GM18498 (cell line): Measurements from ENCODE around the gene CCR5AS.
"Not testable (repeated sequence)": the region's sequence is repeated elsewhere in the genome, so short reads cannot be mapped to it uniquely, and the experiment has no call there.

Experiments used
- ATAC-seq: cut with Tn5 transposase; IDR thresholded peaks from one replicate; pipeline ENCODE4 v1.9.1; 2021; ENCODE audit warnings: mild to moderate bottlenecking, moderate library complexity; ENCODE audit not compliant: unreplicated experiment

The CCR5AS gene

DNA sequence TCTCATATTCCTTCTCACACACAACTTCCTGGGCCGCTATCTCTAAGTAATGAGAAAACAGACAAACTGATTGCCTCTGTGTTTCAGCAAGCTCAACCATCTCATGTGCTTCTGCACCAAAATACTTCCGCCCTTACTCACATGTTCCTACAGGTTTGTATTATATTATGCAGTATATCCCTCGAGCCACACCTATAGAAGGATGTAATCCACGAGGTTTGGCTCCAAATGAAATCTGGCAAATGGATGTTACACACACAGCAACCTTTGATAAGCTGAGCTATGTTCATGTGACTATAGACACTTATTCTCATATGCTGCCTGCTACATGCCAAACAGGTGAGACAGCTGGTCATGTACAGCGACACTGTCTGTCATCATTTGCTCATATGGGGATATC, 22.8 kb upstream of the CCR5AS start:
- no peak for ATAC-seq

DNA sequence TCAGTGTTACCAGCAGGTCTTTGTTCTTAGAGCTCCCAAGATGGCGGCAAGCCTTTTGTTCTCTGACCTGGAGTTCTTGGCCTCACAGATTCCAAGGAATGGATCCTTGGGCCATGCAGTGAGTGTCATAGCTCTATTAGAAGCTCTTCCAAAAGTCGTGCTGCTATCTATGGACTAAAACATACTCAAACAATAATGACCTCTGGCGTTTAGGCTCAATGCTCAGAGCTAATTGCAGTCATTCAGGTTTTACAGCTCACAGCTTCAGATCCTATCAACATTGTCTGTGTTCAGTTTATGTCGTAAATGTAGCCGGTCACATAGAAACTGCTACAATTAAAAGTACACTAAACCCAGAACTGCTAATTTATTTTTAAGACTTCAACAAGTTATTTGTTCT, 22.4 kb upstream of the CCR5AS start:
- no peak for ATAC-seq

DNA sequence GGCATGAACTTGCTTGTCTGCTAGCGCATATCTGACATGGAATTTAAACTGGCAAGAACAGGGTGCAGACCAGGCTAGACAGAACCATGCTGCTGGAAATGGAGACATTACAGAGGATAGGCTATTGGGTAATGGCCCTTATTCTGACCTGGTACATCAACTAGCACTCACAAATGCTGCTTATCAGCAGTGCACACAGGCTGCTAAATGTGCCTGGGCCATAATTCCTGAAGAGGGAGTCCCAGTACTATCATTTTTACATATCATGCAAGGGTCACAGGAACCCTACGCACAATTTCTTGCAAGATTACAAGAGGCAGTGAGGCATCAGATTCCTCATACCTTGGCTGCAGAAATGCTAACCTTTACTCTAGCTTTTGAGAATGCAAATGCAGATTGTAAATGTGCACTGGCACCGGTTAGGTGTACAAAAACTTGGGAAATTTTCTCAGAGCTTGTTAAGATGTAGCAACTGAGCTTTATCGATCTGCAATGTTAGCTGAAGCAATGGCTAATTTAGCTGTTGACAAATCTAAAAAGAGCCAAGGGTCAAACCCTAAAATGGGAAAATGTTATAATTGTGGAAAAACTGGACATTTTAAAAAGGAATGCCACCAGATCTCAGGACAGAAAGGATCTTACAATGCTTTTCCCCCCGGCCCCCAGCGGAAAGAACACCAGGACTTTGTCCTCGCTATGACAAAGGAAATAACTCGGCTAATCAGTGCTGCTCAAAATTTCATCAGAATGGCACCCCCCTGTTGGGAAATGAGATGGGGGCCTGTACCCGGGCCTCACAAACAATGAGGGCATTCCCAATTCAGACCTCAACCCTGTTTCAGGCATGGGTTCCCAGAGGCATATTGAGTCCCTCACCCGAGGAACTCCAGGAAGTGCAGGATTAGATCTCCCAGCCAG, 21.3 kb upstream of the CCR5AS start:
- no peak for ATAC-seq

DNA sequence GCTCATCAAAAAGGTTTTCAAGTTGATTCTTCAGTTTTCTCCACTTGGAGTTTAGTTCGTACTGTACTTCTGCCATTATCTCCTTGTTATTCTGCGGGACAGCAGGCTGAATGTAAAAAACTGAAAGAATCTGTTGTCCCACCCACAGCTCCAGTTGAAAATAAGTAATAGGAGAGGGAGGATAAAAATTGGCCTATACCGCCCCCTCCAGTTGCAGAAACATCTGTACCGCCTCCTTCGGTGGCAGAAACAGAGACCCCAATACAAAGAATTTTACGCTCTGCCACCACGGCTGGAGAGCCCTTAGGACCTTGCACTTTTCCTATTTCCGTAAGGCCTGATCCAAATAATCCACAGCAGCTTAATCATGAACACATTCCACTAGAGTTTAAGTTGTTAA, 20.5 kb upstream of the CCR5AS start:
- not testable (repeated sequence) for ATAC-seq

DNA sequence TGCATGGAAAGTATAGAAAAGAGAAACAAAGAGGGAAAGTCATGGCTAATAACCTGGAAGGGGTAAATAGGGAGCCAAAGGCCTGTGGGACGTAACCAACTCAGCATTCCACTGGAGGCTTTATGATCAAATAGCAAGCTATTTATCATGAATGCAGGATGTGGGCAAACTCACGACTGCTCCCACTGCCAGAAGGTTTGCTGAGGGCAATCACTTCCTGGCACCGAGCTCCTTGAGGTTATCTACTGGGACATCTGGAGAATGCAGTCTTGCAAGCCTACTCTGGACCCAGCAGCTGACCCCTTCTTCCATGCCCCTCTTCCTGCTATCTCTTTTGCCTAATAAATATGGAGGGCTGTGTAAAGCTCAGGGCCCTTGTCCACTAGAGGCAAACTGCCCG, 19.6 kb upstream of the CCR5AS start:
- not testable (repeated sequence) for ATAC-seq

DNA sequence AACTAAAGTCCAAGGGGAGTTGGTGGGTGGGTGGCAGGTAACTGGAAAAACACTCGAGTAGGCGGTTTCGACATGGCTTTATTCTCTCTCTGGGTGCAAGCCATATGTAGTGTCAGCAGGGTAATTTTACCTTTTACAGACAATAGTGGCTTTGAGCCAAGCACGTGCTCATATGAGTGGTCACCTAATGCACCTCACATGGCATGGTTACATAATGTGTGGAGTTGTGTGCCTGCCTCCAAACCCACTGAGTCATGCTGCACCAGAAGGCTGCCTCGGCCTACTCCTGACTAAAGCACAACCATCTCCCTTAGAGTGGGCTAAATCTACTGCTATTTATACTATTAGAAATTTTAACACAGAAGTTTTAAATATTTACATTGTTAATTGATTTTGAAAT, 16.7 kb upstream of the CCR5AS start:
- no peak for ATAC-seq

DNA sequence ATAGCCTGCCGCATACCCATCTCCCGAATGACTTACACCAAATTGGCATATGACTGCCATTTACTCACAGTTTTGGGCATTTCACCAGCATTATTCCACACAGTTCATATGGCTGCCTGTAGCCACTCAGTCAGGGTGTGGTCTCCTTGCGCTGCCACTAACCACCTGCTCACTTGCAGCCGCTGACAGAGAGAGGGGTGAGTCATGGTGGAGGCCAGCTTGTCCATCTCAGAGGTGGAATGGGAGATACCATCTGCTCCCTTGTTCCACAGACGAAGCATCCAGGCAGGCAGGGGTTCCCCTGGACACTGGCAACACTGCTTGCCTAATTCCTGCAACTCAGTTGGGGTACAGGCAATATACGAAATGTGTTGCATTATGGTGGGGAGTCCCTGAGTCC, 15.8 kb upstream of the CCR5AS start:
- ATAC-seq, result no peak

DNA sequence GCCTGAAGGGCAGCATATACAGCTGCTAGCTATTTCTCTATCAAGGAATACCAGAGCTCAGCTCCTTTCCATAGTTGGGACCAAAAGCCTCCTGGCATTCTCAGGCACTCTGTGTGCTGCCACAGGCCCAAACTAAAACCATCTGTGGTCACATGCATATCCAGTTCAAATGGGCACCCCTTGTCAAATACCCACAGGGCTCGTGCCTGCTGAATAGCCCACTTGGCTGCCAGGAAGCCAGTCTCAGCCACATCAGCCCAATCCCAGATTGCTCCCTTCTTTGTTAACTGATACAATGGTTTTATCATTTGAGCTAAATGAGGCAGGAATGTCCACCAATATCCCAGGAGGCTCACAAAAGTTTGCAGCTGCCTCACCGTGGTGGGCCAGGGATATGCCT, 14.1 kb upstream of the CCR5AS start:
- no peak for ATAC-seq

DNA sequence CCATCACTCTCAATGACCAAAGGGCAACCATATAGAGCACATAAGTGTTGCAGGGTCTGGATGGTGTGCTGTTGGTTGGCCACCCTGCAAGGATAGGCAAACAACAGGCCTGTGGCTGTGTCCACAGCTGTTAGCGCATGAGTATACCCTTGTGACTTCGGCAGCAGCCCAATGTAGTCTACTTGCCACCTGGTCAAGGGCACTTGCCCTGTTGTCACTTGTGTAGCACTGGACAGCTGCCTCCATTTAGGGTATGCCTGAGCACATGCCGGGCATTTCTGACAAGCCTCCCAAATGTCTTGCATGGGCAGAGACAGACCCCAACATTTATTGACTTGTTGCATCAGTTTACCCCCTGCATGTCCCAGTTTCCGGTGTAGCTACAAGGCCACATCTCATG, 12.9 kb upstream of the CCR5AS start:
- no peak for ATAC-seq

DNA sequence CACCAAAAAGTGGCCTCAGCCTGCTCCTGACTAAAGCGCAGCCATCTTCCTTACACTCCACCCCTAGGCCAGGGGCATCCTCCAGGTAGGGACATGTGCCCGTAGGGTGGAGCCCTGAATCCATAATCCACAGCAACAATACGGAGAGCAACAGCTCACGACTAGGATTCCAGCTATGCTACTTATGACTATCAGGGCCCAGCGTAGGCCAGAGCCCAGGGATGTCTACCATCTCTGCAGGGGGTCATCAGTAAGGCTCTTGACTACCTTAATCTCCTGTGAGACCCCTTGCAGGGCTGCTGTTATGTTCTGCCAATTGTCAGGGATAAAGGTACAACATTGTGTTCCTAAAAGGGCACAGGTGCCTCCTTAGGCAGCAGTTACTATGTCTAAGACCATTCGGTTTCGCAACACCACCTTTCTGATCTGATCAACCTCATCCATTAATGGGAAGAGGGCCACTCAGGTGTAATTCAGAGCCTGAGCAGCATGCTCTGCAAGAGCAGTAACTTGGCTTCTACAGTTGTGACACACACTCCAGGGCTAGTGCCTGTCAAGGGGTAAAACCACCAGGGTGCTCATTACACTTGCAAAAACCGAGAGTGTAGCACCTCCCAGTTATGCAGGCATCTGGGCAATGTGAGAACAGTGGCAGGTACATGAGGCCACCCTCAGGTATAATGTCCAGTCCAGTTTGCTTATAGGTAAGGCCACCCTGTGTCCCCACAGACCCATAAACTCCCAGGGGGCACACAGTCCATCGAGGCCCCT, 11.2 kb upstream of the CCR5AS start:
- no peak for ATAC-seq

DNA sequence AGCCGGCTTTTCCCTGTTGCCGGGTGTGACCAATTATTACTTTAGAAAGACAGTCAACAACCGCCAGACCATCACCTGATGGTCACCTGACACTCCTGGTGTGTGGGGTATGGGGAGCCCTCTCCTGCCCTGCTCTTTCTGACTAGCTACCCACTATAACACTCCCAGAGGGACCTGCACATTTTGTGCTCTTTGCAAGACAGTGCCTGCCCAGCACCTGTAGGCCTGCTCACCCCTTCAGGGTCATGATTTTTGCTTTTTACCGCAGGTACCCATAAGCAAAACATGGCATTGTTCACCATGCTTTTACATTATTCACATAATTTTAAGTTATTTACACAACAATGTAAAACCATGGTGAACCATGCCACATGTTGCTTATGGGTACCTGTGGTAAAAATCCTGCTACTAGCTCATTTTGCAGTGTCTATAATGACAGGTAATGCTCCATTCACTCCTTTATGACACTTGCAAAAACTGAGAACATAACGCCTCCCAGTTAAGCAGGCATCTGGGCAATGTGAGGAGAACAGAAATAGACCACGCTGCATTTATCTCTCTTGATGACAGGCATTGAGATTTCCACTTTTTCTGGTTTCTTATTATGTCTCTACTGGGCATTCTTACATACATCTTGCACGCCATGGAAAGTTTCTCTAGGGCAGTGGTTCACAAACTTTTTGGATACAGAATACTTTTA, 10.1 kb upstream of the CCR5AS start:
- ATAC-seq, result no peak

DNA sequence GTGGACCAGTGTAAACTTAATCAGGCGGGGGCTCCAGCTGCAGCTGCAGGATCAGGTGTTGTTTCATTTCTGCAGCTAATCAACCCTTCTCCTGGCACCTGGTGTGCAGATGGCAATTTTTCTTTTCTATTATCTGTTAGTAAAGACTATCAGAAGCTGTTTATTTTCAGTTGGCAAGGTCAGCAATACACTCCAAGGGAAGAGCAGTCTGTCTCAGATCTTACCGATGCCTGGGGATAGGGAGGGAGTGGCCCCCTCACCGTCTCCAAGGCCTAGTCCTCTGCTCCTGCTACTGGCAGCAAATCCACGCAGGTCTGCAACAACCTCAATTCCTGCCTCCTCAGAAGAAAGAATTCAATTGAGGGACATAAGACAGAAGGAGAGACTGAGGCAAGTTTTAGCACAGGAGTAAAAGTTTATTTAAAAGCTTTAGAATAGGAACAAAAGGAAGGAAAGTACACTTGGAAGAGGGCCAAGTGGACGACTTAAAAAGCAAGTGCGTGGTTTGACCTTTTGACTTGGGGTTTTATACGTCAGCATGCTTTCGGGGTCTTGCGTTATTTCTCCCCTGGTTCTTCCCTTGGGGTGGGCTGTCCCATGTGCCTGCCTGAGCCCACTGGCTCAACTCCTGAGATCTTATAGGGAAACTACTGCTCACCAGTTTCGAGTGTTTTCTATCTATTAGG, 9.4 kb upstream of the CCR5AS start:
- no peak for ATAC-seq

DNA sequence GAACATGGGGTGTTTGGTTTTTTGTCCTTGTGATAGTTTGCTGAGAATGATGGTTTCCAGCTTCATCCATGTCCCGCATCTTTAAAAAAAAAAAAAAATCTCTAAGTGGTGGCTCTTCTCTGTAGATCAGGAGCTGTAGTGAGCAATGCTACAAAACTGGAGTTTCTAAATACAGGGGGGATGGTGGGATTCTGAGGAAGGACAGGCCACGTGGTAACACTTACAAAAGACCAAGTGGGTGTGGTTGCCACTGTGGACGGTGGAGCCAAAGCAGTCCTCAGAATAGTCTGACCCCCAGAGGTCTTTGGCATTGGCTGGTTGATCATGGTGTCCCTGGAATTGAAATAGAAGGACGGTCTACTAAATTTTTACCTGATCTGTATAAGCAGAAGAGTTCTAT, 7.9 kb upstream of the CCR5AS start:
- no peak for ATAC-seq

DNA sequence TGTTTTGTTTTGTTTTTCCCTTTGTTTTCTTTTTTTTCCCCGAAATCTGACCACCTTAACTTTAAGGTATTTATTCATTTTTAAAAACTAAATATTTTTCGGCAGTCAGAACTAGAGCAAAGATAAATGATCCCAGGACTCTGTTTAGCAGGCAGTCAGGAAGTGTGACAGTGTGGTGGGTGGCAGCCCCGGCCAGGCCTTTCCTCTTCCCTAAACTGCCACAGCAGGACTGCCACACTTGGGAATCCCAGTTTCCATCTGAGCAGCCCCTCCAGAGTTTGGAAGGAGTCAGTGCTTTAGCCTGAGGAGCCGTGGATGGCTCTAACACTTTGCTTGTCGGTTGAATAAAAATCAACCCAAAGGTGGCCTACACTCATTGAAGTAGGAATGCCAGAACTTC, 7.1 kb upstream of the CCR5AS start:
- ATAC-seq, result no peak

DNA sequence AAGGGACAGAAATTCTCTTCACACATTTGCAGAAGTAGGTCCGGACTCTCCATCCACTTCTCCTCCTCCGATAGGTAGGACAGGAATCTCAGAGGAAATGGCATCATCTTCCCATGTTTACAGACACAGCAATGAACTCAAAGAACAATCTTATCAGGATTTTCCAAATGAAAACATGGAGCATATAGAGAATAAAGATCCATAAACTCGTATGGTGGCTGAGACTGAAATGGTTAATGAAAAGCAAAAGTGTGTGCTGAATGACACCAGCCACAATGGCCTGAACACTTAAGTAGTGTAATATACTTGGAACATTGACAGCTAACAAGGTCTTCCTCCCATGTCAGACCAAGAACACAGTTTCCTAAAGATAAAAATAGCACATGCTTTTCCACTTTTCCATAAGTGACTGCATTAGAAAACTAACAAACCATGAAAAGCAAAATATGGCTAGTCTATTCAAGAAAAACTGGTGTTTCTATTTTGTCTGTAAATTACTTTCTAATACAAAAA, 6.0 kb upstream of the CCR5AS start:
- no peak for ATAC-seq

DNA sequence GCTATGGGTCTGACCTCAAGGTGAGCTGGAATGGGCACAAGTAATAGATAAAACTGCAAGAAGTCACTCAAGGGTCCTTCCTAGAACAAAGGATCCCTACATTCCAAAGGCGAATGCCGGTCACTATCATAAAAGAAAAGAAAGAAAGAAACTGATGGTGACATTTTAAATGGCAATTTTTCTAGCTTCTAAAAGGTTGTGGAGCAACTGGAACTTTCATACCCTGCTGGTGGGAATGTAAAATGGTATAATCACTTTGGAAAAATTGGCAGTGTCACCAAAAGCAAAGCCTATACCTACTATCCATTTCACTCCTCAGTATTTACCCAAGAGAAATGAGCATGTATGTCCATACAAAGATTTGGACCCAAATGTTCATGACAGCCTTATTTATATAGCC, 4.4 kb upstream of the CCR5AS start:
- ATAC-seq, result no peak

DNA sequence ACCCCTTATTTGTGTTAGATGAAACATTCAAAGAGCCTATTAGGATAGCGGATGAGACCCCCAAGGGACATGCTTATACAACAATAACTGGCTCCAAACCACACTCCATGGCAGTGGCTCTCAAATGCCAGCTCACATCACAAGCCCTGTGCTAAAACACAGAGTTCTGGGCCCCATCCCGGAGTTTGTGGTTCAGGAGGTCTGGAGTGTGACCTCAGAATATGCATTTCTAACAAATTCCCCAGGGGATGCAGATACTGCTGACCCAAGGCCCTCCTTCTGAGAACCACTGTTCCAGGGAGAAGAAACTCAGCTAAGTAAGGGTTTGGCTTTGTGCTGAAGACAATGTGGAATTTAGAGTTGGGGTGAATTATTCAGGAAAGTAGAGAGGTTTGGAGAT, 3.8 kb upstream of the CCR5AS start:
- ATAC-seq, result no peak

DNA sequence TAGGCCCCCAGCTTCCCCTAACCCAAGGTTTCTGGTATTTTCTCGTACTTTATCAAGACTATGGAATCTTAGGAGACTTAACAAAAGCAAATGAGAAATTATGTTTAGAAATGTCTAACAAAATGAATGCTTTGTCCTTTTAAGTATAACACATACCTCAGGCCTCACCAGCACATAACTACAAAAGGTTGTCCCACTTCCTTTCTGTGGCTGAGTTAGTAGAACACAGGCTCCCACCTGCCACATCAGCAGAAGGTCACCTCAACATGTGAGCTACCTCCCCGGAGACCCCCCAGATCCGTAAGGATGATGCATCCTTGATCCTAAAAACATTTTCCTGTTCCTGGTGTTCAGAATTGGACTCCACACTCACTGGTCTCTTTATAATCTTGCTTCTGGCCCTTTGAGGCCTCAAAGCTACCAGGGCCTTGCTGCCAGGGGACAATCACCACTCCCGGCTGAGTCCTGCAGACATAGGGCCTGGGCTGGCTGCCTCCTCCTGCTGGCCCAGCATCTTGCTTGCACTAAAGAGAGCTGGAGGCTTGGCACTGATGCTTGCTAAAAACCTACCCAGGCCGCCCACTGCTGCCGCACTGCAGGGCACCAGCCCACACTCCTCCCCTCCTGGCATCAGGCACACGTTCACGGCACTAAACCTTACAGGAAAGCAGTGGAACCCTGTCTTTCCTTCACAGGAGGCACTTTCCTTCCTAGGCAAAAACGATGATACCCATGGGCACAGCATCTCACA, 3.0 kb upstream of the CCR5AS start:
- no peak for ATAC-seq

DNA sequence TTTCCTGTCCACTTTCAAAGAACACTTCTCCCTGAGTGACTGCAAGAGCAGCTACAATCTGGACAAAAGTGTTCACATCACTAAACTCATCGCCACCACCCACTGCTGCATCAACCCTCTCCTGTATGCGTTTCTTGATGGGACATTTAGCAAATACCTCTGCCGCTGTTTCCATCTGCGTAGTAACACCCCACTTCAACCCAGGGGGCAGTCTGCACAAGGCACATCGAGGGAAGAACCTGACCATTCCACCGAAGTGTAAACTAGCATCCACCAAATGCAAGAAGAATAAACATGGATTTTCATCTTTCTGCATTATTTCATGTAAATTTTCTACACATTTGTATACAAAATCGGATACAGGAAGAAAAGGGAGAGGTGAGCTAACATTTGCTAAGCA, 2.0 kb upstream of the CCR5AS start:
- no peak for ATAC-seq

DNA sequence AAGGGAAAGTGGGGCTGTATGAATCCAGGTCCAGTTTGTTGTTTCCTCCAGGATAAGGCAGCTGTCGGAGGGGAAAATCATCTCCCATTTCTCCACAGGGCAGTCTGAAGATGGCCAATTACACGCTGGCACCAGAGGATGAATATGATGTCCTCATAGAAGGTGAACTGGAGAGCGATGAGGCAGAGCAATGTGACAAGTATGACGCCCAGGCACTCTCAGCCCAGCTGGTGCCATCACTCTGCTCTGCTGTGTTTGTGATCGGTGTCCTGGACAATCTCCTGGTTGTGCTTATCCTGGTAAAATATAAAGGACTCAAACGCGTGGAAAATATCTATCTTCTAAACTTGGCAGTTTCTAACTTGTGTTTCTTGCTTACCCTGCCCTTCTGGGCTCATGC, 1.1 kb upstream of the CCR5AS start:
- ATAC-seq, result no peak
